Esophagus muscularis mucosa (tissue), 3 donors: Measurements from ENCODE around the gene GRID2.

Experiments used
- POLR2A ChIP-seq: fragments of 450-650 bp; IDR thresholded peaks from one replicate; pipeline ENCODE4 v1.6.1; 2017; ENCODE audit warnings: antibody characterized with exemption, moderate library complexity, mild to moderate bottlenecking, low read depth
- POLR2AphosphoS5 ChIP-seq, 2 donors: sonication (generic); formaldehyde crosslinking; IDR thresholded peaks; one replicate each; pipeline ENCODE4 v1.6.1; 2017; ENCODE audit warnings: antibody characterized with exemption in 2 of 2
- TF ChIP-seq, protein P1 (sequence below), 3 experiments: fragments of 200-600 bp in 2 of 3; fragments of 450-650 bp in 1 of 3; sonication (generic) in 2 of 3; IDR thresholded peaks; one replicate each; pipeline ENCODE4 v1.5.1; 2017 to 2019; ENCODE audit warnings: antibody characterized with exemption in 3 of 3, mild to moderate bottlenecking in 2 of 3, moderate library complexity in 1 of 3

DNA sequence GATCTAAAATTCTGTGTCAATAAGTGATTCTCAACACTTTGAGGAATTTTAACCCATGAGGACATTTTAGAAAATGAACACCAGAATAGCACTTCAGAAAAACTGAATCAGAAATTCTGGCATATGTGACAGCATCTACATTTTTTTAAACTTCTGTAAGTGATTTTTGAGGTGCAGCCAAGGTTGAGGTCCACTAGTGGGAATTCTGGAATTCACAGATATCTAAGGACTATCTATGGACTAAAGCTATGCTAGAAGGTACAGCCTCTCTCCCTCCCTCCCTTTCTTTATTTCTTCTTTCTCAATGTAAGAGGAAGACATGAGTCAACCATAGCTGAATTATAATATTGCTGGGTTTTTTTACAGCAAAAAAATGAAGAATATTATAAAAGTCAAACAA, 1016.6 kb downstream of the GRID2 start:
- TF ChIP-seq, protein P1, sequence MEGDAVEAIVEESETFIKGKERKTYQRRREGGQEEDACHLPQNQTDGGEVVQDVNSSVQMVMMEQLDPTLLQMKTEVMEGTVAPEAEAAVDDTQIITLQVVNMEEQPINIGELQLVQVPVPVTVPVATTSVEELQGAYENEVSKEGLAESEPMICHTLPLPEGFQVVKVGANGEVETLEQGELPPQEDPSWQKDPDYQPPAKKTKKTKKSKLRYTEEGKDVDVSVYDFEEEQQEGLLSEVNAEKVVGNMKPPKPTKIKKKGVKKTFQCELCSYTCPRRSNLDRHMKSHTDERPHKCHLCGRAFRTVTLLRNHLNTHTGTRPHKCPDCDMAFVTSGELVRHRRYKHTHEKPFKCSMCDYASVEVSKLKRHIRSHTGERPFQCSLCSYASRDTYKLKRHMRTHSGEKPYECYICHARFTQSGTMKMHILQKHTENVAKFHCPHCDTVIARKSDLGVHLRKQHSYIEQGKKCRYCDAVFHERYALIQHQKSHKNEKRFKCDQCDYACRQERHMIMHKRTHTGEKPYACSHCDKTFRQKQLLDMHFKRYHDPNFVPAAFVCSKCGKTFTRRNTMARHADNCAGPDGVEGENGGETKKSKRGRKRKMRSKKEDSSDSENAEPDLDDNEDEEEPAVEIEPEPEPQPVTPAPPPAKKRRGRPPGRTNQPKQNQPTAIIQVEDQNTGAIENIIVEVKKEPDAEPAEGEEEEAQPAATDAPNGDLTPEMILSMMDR (IDR thresholded peaks at IDR 0.05): no peak
- TF ChIP-seq POLR2A (no peak), POLR2AphosphoS5 (IDR thresholded peaks at IDR 0.05) (no peak)
